ENCODE results near the gene KDM6B.

The KDM6B gene

GRCh38 chr17:7841396-7841914 lies 7.4 kb downstream of the KDM6B start:
- peak; percentile 84 for DNase-seq

- peak; percentile 86 for DNase-seq
Measured at GRCh38 chr17:7841915-7842379, 7.9 kb downstream of the KDM6B start.

- DNase-seq: peak; percentile 62
Measured at GRCh38 chr17:7842380-7843256, 8.6 kb downstream of the KDM6B start.

GRCh38 chr17:7843257-7843535 lies 9.2 kb downstream of the KDM6B start:
- DNase-seq: peak; percentile 46

- DNase-seq: peak; percentile 86
Measured at GRCh38 chr17:7843536-7844291, 9.7 kb downstream of the KDM6B start.

GRCh38 chr17:7844292-7845154 lies 10.5 kb downstream of the KDM6B start:
- DNase-seq: peak; percentile 90

GRCh38 chr17:7845359-7846062 lies 11.5 kb downstream of the KDM6B start:
- no peak for DNase-seq

- no peak for DNase-seq
Measured at GRCh38 chr17:7846063-7846735, 12.2 kb downstream of the KDM6B start.

- no peak for DNase-seq
Measured at GRCh38 chr17:7846765-7847661, 13.0 kb downstream of the KDM6B start.

GRCh38 chr17:7848131-7848579 lies 14.1 kb downstream of the KDM6B start:
- no peak for DNase-seq

- DNase-seq: no peak
Measured at GRCh38 chr17:7848739-7849129, 14.7 kb downstream of the KDM6B start.

- DNase-seq: no peak
Measured at GRCh38 chr17:7849130-7849750, 15.2 kb downstream of the KDM6B start.

GRCh38 chr17:7849751-7850504 lies 15.9 kb downstream of the KDM6B start:
- no peak for DNase-seq

GRCh38 chr17:7850701-7851437 lies 16.9 kb downstream of the KDM6B start:
- DNase-seq: no peak

GRCh38 chr17:7851438-7852261 lies 17.6 kb downstream of the KDM6B start:
- peak; percentile 94 for DNase-seq

- no peak for DNase-seq
Measured at GRCh38 chr17:7852262-7852670, 18.2 kb downstream of the KDM6B start.

- DNase-seq: no peak
Measured at GRCh38 chr17:7852919-7853690, 19.1 kb downstream of the KDM6B start.

Measured in NCI-H146 (cell line).